GM12873 (cell line): ENCODE measurements around the gene NRL.

Experiments used
- CTCF ChIP-seq: IDR thresholded peaks from 2 replicates; pipeline ENCODE4 v1.5.1; 2012; ENCODE audit warnings: low read depth, mild to moderate bottlenecking, moderate library complexity, low read length, control low read depth; ENCODE audit not compliant: insufficient read depth; ENCODE audit errors: missing control alignments

Gene NRL

GRCh38 chr14:24074625-24075484, 39.9 kb downstream of the NRL start:
- no peak for TF ChIP-seq CTCF

GRCh38 chr14:24072881-24073877, 41.6 kb downstream of the NRL start:
- TF ChIP-seq CTCF, result no peak

GRCh38 chr14:24072436-24072835, 42.3 kb downstream of the NRL start:
- no peak for TF ChIP-seq CTCF

- no peak for TF ChIP-seq CTCF
These were observed 42.8 kb downstream of the NRL start for GRCh38 chr14:24071836-24072430.

GRCh38 chr14:24071144-24071697, 43.5 kb downstream of the NRL start, which contains the start of gene CPNE6:
TSS of gene CPNE6 (plus strand) at chr14:24071562. CDS start at chr14:24072937, 1,375 bp downstream.
- TF ChIP-seq CTCF, result no peak

- no peak for TF ChIP-seq CTCF
These were observed 44.2 kb downstream of the NRL start for GRCh38 chr14:24070285-24071143.
